Medulla oblongata (tissue), 1 donor: ENCODE data around the gene MITF.

Experiments used
- DNase-seq: peaks from one replicate; pipeline ENCODE4 v3.0.0-alpha.2; 2015; ENCODE audit errors: extremely low spot score

Gene MITF, protein sequence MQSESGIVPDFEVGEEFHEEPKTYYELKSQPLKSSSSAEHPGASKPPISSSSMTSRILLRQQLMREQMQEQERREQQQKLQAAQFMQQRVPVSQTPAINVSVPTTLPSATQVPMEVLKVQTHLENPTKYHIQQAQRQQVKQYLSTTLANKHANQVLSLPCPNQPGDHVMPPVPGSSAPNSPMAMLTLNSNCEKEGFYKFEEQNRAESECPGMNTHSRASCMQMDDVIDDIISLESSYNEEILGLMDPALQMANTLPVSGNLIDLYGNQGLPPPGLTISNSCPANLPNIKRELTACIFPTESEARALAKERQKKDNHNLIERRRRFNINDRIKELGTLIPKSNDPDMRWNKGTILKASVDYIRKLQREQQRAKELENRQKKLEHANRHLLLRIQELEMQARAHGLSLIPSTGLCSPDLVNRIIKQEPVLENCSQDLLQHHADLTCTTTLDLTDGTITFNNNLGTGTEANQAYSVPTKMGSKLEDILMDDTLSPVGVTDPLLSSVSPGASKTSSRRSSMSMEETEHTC

DNA sequence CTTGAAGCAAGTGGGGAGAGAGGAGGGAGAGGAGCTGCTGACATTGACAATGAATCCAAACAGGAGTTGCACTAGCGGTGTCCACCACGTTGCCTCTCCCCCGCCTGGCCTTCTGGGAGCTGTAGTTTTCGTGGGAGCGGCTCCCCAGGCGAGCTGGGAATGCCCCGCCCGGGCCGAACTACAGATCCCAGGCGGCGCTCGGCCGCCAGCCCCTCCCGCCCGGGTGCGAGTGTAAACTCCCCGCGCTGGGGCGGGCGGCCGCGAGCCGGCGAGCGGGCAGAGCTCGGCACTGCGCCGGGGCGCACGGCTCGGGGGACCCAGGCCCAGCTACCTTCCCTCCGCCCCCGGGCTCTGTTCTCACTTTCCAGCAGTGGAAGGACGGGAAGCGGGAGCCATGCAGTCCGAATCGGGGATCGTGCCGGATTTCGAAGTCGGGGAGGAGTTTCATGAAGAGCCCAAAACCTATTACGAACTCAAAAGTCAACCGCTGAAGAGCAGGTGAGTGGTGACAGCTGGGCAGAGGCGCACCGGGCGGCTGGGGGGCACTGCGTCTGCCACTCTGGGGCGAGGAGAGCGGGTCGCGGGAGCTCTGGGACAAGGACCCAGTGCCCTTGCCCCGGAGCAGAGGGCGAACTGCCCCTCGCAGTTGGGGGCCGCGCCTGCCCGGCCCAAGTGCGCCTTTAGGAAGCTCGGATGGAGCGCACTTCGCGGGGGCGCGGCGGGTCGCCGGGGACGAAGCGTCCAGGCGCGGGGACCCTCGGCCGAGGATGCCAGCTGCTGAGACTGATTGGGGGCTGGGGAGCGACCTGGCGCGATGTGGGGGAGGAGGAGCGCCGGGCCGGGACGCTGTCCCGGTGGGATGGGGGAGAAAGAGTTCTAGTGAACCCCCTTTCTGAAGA is at the start of gene MITF:
Gene MITF (plus strand): TSS at position 261 of the 899 bp plus-strand sequence. CDS start 134 bp downstream, at position 395.
- peak; percentile 98 for DNase-seq

DNA sequence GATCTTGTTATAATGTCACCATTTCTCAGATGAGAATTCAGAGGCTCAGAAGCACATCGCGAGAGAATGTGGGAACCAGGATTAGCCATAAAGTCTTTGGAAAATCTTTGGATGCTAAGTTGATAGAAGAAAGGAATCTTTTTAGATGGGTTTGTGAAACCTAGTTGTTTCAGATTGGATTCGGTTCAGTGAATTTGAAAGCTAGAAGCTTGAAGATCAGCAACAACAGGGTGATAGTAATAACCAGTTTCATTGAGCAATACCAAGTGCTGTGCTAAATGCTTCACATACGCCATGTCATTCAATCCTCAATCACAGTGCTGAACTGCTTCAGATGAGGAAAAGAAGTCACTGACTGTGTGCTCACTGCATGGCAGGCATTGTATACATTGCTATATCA is 47.4 kb upstream of the MITF start:
- no peak for DNase-seq

DNA sequence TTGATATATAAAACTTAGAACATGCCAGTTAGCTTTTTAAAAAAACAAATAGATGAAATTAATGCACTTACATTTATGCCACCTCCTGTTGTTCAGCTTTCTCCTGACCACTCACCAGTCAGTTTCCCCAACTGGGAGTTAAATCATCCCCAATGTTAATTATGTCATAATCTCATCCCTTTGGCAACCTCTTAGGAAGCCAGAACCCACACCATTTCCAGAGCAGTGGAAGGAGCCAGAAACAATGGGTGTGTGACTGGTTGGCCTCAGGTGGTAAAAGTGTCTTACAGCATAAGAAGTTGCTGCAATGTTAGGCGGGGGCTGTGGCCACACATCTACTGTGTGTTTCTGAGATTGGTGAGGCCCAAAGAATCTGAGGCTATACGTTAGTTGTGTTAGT is 46.5 kb upstream of the MITF start:
- no peak for DNase-seq

DNA sequence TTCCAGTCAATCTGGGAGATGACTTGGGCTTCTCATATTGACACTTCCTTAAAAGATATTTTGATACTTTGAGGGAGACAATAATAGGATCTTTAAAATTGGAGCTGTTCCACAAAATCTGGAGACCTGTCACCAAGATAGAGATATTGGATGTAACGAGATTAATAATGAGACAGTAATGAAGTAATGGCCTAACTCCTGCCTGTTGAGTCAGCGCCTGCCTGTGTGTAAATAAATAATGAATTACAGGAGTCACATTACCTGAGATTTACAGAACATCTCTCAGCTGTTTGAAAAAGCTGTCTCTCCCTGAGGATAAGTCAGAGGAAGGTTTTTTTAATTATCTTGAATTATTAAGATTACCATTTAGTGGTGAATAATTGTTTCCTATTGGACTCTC is 43.8 kb upstream of the MITF start:
- no peak for DNase-seq

DNA sequence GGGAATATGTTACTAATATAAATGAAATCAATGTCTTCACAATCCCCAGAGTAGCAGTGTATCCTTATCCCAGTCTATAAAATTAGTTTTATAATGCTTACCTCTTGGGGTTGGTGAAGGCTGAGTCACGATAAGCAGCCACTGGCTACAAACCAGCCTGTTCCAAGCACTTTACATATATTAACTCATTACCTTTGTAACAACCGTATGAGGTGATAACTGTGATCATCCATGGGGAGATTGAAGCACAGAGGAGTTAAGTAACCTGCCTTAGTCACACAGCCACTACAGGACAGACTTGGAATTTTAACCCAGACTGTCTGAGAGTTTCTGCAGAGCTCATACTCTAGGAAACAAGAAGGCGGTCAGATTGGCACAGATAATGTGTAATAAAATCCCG is 43.3 kb upstream of the MITF start:
- no peak for DNase-seq

DNA sequence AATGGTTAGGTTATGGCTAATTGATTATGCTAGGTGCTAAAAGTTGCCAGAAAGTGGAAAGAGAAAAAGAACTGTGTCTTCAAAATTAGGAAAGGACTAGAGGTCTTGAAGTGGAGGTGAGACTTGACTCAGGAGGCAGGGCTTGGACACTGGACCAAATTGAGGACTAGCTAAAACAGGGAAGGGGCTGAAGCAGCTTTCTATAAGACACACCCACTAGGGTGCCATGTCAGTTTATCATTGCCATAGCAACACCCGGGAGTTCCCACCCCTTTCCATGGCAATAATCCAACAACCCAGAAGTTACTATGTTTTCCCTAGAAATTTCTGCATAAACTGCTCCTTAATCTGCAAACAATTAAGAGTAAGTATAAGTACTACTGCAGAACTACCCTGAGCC is 42.9 kb upstream of the MITF start:
- no peak for DNase-seq

DNA sequence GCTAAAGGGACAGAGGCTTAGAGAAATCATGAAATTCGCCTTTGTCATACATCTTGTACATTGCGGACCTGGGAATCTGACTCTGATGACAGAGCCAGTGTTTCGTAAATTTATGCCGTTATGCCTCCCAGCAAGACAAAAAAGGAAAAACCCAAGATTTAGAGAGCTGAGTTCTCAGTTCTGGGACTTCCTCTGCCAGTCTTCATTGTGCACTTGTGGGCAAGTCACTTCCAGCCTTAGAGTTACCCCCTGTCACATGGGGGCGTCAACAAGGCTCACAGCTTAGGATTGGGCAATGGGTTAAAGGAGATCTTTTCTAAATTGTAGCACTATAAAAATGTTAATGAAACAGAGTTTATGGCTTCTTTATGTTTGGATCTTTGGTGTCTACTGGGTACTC is 41.9 kb upstream of the MITF start:
- DNase-seq, result no peak

DNA sequence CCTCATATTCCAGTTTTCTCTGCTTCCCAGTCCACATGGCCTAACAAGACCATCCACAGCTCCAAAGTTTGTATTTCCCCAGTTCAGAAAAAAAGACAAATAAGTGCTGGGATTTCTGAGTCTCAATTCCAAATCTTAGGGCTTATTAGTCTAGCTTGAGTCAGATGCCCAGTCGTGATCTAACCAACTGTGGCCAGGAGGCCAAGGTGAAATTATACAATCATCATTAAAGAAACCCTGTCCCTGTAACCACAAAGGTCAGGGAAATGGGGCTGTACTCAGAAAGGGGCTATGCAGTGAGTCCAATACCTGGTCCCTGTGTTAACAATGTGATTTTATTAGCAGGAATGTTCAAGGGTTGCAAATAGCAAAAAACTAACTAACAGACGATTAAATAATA is 40.5 kb upstream of the MITF start:
- no peak for DNase-seq

DNA sequence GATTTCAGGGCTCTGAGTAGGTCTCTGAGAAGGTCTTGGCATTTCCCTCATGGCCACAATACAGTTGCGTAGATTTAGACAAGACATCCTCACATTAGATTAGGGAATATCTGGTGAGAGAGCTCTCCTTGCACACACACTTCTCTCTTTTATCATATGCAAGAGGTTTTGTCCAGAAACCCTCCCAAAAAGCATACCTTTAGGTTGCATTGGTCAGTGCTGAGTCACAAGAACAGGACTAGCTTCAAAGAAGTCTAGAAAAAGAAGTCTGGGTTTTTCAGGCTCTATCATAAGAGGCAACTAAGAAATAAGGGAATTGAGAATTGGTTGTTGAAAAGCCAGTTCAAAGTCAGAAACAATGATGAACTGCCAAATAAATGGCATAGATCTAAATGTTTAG is 40.1 kb upstream of the MITF start:
- DNase-seq, result no peak

DNA sequence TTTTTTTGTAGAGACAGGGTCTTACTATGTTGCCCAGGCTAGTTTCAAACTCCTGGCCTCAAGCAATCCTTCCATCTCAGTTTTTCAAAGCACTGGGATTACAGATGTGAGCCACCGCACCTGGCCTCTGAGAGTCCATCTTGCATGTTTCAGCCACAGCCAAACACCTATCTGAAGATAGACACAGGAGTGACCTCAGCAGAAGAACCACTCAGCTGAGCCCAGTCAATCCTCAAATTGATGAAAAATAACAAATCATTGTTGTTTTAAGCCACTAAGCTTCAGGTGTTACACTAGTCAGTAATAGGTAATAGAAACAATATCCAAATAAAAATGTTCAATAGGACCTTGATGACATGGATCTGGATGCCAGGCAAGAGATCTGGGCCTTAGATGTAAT is 38.3 kb upstream of the MITF start:
- DNase-seq, result no peak

DNA sequence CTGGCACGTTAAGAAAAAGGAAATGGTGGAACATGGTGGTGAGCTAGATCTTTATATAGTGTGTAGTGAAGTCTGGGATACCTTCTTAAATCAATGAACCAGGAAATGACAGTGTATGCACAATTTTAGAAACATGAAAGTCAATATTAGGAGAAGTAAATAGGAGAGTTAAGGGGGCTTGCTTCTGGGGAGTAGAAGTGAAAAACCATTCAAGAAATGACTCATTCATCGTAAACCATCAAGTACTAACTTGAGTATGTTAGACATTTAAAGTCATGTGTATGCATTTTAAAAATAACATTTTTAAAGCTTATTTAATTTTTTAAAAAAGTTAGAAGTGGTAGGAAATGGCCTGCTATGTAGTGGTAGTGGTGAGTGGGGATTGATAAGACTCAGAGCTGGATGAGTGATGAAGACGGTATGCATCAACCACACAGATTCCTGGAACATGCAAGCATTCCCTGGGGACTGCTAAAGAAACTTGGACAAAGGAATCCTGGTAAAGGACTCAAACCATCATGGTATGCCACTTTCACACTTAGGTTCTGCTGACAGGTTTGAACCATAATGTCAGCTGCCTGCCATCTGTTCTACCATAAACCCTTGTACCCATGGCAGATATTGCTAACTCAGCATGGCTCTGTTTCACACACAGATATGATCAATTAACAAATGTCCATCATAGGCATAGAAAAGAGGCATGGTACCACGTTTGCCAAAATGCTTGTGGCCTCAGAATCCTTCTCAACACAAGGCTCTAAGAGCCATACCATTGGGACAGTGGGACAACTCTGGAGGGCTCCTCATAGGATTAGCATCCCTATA is 28.9 kb upstream of the MITF start:
- no peak for DNase-seq

DNA sequence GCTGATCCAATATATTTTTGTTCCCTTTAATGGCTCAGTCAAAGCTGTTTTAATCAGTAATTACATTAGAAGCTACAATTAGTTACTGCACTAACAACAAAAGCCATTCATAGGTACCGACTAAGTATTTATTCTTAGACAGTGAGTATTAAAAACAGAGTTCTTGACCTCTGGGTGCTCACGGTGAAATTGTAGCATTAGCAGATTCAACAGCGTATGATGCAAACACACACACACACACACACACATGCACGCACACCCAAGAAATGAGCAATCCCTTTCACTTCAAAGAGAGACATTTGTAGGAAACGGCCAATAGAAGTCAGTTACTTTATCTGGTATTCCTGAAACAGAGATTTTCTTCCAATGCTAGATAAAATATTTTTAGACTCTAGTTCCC is 27.0 kb upstream of the MITF start:
- no peak for DNase-seq

DNA sequence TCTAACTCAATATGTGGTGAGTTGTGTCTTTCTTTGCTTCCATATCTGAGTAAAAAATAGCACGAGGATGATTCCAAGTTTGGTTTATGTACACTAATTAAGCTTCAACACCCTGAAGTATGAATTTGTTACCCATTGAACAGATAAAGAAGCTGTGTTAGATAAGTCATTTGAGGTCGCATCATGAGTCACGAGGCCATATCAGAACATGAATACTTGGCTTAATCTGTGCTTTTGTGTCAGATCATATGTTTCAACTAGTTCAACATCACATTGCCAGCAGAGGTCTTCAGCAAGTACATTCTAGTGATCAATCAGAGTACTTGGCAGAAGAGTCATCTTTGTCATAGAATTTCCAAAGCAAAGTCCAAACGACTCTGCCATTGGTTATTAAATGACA is 26.3 kb upstream of the MITF start:
- no peak for DNase-seq

DNA sequence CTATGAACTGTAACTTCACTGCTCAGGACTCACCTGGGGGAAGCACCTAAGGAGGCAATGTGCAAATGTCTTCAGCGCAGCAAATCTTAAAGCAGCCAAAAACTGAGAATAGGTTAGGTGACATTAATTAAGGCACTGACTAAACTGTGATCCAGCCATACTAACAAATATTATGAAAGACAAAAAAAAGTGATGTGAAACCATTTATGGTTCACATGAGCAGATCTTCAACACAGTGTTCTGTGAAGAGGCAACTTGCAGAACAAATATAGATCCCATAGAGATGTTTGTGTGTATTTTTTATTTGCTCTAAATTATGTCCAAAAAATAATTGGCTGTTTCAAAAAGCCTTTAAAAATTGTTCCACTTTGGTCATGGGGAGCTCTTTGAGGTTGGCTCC is 24.1 kb upstream of the MITF start:
- DNase-seq, result no peak

DNA sequence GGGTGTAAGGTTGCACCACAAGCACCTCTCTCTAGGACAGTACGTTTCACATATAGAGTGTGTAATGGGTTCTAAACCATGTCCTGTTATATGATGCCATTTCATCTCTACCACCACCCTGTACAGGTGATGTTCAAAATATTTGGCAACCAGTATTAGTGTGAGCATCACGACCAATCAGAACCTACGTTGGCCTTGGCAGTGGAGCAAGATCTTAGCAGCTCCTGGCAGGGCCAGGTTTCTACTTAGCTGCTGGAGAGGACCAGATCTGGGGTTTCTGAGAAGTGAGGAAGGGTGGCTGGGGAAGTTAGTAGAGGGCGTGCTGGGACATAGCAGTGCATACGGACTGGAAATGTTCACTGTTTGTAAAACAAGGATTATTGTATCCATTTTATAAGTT is 23.1 kb upstream of the MITF start:
- no peak for DNase-seq

DNA sequence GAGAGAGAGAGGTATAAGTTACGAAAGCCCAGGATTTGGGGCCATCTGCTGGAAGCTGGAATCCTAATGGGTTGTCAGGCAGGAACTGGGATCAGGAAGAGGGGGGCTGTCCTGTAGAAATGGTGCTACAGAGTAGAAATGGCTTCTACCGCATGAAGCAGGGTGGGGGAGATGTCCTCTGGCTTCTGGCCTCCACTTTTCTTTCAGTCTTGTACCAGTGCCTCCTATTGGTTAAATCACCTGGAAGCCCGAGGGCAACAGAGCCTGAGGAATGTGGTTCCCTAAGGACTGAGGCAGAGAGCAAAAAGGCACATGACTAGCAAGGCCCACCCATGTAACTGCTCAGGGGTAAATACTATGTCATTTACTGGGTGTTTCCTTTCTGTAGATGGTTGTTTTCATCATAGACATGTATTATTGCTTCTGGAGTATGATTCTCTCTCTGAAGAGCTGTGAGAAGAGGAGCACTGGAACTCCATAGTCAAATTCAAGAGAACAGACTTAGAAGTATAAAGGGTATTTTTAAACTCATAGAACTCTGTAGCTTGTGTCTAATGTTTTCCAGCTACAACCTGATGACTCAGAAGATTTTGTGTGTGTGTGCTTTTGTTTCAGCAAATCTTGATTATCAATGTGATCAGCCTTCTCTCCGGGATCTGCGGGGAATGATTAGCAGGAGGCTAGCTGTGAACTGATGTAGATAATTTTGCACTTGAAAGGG is 20.2 kb upstream of the MITF start:
- DNase-seq, result no peak

DNA sequence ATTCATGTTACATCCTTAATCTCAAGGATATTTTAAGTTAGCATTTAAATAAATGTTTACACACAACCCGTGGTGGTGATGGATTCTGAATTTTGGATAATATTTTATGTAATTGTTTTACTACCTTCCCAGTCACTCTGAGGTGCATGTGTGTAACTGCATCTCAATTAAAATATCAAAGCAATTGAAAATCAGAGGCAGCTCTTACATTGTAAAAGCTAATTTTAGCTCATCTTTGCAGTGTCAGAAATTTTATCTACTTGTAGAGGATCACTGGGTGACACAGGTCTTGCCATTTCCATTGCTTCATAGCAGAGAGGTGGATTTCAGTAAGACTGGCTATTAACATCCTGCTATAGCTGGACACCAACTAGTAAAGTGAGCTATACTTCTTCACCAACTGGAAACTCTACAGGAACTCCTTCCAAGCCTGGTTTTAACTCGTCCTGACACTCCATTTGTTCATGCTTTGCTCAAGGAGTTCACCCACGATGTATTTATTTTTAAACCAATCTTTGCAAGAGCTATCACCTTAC is 19.6 kb upstream of the MITF start:
- no peak for DNase-seq

DNA sequence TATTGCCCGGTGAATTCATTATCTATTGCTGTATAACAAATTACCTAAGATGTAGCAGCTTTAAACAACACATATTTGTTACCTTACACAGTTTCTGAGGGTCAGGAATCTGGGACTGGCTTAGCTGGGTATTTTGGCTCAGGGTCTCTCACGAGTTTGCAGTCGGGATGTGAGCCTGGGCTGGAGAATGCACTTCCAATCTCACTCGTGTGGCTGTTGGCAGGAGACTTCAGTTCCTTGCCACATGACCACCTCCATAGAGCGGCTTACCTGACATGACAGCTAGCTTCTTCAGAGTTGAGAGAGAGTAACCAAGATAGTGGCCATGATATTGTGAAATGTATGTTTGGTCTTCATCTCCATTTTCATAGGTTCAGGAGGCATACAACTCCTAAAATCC is 18.4 kb upstream of the MITF start:
- DNase-seq, result no peak

DNA sequence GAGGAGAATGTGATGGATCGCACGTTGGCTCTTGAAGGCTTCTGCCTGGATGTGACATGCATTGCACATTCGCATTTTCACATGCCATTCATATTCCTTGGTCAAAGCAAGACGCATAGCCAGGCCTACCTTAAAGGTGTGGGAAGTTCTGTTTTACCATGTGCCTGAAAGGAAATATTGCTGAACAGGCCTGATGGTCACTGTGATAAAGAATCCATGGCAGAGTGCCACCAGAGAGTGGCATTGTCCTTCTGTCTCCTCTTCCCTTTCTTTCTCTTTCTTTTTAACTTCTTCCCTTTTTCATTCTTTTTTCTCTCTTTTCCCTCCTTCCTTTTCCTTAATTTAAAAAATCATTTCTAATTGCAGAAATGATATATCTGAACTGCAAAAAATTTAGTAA is 15.9 kb upstream of the MITF start:
- no peak for DNase-seq

DNA sequence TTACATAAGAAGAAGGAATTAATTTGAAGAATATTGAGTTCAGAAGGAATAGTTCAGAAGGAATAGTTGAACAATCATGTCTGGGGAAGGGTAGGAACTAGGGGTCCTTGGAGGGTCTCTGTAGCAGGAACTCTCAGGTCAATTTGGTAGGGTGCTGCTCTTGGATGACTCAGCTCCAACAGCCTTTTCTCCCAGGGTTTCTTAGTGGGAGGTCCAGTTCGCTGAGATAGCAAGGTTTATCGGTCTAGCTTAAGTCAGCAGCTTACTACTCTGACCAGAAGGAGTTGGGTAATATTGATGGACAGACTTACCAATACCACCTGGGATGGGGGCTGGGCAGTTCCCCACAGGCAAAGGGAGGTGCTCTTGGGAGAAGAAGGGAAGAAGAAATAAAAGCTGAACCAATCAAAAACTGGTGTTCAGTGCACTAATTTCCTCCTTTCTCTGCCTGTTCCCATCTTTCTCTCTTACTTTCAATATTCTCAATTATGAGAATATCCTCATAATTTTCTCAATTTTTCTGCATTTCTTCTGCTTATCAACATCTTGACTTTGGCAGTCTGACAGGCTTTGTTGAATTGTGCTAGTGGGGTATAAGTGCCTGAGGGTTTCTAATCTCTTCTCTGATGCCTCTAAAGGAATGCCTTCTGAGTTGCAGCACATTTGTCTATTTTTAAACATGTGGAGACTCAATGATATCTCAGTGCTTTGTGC is 14.4 kb upstream of the MITF start:
- DNase-seq, result no peak
